ENCODE results near the gene SATB2. TPM values are rescaled to one million over a fixed set of nuclear protein-coding genes. Genes with fewer than 3 reads are reported as not detected.

The SATB2 gene
- total RNA-seq, 1 donor, result 12.7 TPM

DNA sequence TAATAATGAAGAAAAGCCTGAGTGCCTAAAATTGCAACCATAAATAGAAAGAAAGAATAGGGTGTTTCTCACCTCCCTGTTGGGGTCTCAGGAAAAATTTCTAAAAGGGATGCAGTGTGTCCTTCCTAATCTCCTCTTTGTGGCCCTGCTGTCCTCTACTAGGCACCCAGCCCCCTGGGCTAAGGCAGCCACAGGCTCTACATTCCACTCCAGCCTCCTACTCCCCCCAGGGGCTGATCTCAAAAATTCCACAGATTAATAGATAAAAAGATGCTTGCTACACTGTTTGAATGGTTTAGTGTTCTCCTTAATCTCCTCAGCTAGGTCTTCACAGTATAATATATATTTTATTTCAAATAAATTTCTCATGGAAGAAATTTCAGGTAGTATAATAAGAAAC, 17.6 kb downstream of the SATB2 start:
- TF ChIP-seq, protein P1, sequence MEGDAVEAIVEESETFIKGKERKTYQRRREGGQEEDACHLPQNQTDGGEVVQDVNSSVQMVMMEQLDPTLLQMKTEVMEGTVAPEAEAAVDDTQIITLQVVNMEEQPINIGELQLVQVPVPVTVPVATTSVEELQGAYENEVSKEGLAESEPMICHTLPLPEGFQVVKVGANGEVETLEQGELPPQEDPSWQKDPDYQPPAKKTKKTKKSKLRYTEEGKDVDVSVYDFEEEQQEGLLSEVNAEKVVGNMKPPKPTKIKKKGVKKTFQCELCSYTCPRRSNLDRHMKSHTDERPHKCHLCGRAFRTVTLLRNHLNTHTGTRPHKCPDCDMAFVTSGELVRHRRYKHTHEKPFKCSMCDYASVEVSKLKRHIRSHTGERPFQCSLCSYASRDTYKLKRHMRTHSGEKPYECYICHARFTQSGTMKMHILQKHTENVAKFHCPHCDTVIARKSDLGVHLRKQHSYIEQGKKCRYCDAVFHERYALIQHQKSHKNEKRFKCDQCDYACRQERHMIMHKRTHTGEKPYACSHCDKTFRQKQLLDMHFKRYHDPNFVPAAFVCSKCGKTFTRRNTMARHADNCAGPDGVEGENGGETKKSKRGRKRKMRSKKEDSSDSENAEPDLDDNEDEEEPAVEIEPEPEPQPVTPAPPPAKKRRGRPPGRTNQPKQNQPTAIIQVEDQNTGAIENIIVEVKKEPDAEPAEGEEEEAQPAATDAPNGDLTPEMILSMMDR (IDR thresholded peaks at IDR 0.05; ENCODE audit: insufficient read depth, low read length), result no peak

DNA sequence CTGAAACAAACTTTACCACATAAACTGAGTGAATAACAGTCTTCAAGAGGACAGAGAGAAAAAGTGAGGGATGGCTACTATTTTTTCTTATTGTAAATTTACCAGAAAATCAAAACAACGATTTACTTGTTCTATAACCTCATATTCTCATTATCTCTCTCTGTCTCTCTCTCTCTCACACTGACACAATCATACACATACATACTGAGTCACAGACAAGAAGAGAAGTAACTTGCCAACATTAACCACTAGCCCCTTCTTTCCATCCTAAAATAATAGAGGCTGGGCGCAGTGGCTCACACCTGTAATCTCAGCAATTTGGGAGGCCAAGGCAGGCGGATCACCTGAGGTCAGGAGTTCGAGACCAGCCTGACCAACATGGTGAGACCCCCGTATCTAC, 18.2 kb downstream of the SATB2 start:
- H3K4me3 ChIP-seq (ENCODE audit: low read depth, low read length), result no peak overlapping the region
- no peak for DNase-seq (ENCODE audit: low read depth)
- TF ChIP-seq, protein P1 (IDR thresholded peaks at IDR 0.05; ENCODE audit: insufficient read depth, low read length), result no peak

More for the DNA sequence above, 17.6 kb downstream of the SATB2 start:
- DNase-seq (ENCODE audit: low read depth), result no peak
- H3K4me3 ChIP-seq (ENCODE audit: low read depth, low read length), result no peak overlapping the region

GRCh38 chr2:199439066-199439465, 18.7 kb downstream of the SATB2 start:
- TF ChIP-seq, protein P1 (IDR thresholded peaks at IDR 0.05; ENCODE audit: insufficient read depth, low read length), result no peak

GRCh38 chr2:199434555-199434954, 23.2 kb downstream of the SATB2 start:
- DNase-seq (ENCODE audit: low read depth), result no peak
- no peak overlapping the region for H3K4me3 ChIP-seq (ENCODE audit: low read depth, low read length)
- TF ChIP-seq, protein P1 (IDR thresholded peaks at IDR 0.05; ENCODE audit: insufficient read depth, low read length), result no peak

More at GRCh38 chr2:199439066-199439465, 18.7 kb downstream of the SATB2 start:
- no peak overlapping the region for H3K4me3 ChIP-seq (ENCODE audit: low read depth, low read length)
- DNase-seq (ENCODE audit: low read depth), result no peak

GRCh38 chr2:199433204-199433832, 24.4 kb downstream of the SATB2 start:
- no peak overlapping the region for H3K4me3 ChIP-seq (ENCODE audit: low read depth, low read length)
- TF ChIP-seq, protein P1 (IDR thresholded peaks at IDR 0.05; ENCODE audit: insufficient read depth, low read length), result no peak
- no peak for DNase-seq (ENCODE audit: low read depth)

DNA sequence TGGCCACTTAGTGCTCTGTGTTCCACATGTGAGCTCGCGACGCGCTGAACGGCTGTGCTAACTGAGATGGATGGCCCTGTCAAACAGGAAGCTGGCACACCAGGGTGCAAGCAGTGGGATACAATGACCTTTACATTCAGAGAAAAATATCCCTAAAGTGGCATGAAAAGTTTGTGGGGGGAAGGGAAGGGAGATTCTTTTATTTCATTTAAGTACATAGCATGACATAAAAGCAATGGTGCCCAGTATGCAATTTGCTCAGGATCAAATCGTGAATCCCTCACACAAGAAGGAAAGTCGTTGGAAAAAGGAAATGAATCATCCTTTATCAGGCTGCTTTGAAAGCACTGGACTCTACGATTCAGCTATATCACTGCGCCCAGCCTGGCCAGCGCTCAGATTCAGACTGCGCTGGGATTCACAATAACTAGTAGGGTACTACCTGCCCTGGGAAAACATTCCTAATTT, 26.0 kb downstream of the SATB2 start:
- TF ChIP-seq, protein P1 (IDR thresholded peaks at IDR 0.05; ENCODE audit: insufficient read depth, low read length), result no peak
- H3K4me3 ChIP-seq (ENCODE audit: low read depth, low read length), result no peak overlapping the region
- DNase-seq (ENCODE audit: low read depth), result peak; percentile 61

DNA sequence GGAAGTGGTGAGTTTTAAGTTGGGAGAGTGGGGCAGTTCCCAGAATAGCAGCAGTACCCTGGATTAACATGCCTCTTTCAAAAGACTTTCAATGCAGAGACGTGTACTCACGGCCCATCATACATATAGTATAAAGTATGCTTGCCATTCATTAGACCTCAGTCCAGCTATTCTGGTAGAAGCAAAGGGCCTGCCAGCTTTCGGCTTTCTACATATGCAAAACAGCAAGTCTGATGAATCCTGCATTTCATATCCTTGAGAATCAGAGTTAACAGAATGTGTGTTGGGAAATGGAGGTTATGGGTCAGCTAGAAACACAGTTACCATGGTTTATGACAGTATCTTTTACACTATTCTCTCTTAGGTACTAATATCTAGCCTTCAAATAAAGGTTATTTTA, 27.5 kb downstream of the SATB2 start:
- no peak for DNase-seq (ENCODE audit: low read depth)
- no peak overlapping the region for H3K4me3 ChIP-seq (ENCODE audit: low read depth, low read length)
- TF ChIP-seq, protein P1 (IDR thresholded peaks at IDR 0.05; ENCODE audit: insufficient read depth, low read length), result no peak

Measured in fibroblast of the aortic adventitia (primary cell).